Measurements from ENCODE around the gene RNF126. TPM values are rescaled to one million over a fixed set of nuclear protein-coding genes. Genes with fewer than 3 reads are reported as not detected.
"Not testable (repeated sequence)": the region's sequence is repeated elsewhere in the genome, so short reads cannot be mapped to it uniquely, and the experiment has no call there.

The RNF126 gene
- total RNA-seq, 4 donors from 2014 or later: 96.6 to 156 (median 126) TPM

GRCh38 chr19:628168-628567 lies 34.8 kb downstream of the RNF126 start:
- DNase-seq (ENCODE audit: low spot score in 2 of 2): no peak
- WGBS, 2 donors: 84 to 89% methylated on average over 18 to 19 of the region's 19 CpGs
- H3K4me3 ChIP-seq (ENCODE audit: low read depth, poor library complexity, severe bottlenecking): no peak overlapping the region
- intact Hi-C loops (cut with DNase I; ENCODE audit: low total_unique reads): no loop called here
- no peak for TF ChIP-seq POLR2A (IDR thresholded peaks at IDR 0.05)

DNA sequence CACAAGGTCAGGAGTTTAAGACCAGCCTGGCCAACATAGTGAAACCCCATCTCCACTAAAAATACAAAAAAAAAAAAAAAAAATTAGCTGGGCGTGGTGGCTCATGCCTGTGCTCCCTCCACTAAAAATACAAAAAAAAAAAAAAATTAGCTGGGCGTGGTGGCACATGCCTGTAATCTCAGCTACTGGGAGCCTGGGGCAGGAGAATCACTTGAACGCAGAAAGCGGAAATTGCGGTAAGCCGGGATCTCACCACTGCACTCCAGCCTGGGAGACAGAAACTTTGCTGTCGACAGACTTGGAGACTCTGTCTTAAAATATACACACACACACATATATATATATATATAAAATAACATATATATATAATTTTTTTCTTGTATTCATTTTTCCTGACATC lies 36.4 kb downstream of the RNF126 start:
- intact Hi-C loops (cut with DNase I; ENCODE audit: low total_unique reads); DNase-seq (ENCODE audit: low spot score in 2 of 2); H3K4me3 ChIP-seq (ENCODE audit: low read depth, poor library complexity, severe bottlenecking): not testable (repeated sequence)
- 61 to 65% methylated on average over 7 of the region's 7 CpGs for WGBS, 2 donors

- intact Hi-C loops (cut with DNase I; ENCODE audit: low total_unique reads): no loop called here
- 91 to 93% methylated on average over 5 of the region's 5 CpGs for WGBS, 2 donors
These were observed 37.8 kb downstream of the RNF126 start for GRCh38 chr19:625257-625656.

DNA sequence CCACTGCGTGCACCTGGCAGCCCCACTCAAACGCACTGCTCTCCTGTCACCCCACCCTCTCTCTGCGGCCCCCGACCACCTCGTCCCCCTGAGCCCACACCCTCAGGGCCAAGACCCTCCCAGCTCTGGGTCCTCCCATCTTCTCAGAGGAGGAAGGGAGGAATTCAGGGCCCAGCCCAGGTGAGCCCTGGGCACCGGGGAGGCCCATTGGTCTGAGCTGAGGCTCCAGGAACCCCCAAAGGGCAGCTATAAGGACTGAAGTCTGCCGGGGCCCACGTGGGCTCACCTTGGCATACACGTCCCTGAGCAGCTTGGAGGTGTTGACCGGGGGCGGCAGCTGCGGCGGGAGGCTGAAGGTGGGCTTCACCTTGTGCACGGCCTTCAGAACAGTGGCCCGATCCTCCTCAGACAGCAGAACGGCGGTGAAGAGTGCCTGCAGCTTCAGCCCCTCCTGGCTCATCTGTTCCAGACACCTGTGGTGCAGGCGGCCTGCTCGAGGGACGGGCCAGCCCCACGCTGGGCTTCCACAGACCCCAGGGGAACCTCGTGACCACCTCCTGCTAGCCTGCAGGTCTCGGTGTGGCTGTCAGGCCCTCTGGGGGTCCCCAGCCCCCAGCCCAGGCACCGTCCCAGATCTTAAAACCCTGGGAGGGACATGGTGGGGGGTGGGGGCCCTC lies 38.4 kb downstream of the RNF126 start:
- TF ChIP-seq, protein P1, sequence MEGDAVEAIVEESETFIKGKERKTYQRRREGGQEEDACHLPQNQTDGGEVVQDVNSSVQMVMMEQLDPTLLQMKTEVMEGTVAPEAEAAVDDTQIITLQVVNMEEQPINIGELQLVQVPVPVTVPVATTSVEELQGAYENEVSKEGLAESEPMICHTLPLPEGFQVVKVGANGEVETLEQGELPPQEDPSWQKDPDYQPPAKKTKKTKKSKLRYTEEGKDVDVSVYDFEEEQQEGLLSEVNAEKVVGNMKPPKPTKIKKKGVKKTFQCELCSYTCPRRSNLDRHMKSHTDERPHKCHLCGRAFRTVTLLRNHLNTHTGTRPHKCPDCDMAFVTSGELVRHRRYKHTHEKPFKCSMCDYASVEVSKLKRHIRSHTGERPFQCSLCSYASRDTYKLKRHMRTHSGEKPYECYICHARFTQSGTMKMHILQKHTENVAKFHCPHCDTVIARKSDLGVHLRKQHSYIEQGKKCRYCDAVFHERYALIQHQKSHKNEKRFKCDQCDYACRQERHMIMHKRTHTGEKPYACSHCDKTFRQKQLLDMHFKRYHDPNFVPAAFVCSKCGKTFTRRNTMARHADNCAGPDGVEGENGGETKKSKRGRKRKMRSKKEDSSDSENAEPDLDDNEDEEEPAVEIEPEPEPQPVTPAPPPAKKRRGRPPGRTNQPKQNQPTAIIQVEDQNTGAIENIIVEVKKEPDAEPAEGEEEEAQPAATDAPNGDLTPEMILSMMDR (IDR thresholded peaks at IDR 0.05): no peak
- no peak for TF ChIP-seq POLR2A (IDR thresholded peaks at IDR 0.05)
- H3K4me3 ChIP-seq (ENCODE audit: low read depth, poor library complexity, severe bottlenecking): no peak overlapping the region
- WGBS, 2 donors: 90 to 93% methylated on average over 5 to 24 of the region's 24 CpGs
- DNase-seq (ENCODE audit: low spot score in 2 of 2): no peak
- intact Hi-C loops (cut with DNase I; ENCODE audit: low total_unique reads): no loop called here

More at GRCh38 chr19:625257-625656, 37.8 kb downstream of the RNF126 start:
- DNase-seq (ENCODE audit: low spot score in 2 of 2): no peak
- no peak for TF ChIP-seq POLR2A (IDR thresholded peaks at IDR 0.05)
- TF ChIP-seq, protein P1 (IDR thresholded peaks at IDR 0.05): no peak
- H3K4me3 ChIP-seq (ENCODE audit: low read depth, poor library complexity, severe bottlenecking): no peak overlapping the region

GRCh38 chr19:623974-624373 lies 39.0 kb downstream of the RNF126 start:
- no peak overlapping the region for H3K4me3 ChIP-seq (ENCODE audit: low read depth, poor library complexity, severe bottlenecking)
- intact Hi-C loops (cut with DNase I; ENCODE audit: low total_unique reads): no loop called here
- 80 to 81% methylated on average over 24 of the region's 24 CpGs for WGBS, 2 donors
- TF ChIP-seq POLR2A (IDR thresholded peaks at IDR 0.05): no peak
- TF ChIP-seq, protein P1 (IDR thresholded peaks at IDR 0.05): no peak
- DNase-seq (ENCODE audit: low spot score in 2 of 2): no peak

DNA sequence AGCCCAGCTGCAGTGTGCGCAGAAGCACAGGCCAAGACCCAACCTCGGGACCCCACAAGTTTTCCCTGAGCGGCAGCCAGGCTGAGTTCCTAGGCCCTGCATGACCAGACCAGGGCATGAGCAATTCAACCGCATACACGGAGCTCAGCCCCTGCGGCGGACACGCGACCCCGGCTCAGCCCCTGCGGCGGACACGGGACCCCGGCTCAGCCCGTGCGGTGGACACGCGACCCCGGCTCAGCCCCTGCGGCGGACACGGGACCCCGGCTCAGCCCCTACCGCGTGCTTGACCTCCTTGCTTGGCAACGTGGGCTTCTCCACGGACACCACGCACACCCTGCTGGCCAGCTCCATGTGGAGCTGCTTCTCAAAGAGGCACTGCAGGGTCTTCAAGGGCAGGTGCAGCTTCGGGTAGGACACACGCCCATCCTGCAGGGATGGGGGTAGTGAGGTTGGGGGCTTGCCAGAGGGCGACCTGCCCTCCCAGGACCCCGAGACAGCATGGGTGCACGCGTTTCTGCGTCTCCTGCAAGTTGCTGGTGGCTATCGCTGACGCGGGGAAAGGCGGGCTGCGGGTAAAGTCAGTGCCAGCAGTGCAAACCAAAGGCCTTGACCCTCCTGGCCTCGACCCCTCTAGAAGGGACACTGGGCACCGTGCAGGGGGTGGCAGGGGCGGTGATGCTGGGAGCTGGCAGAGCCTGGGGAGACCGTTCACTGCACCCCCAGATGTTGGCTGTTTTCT lies 39.7 kb downstream of the RNF126 start:
- intact Hi-C loops (cut with DNase I; ENCODE audit: low total_unique reads): no loop called here
- DNase-seq (ENCODE audit: low spot score in 2 of 2): no peak
- WGBS, 2 donors: 83 to 86% methylated on average over 17 to 18 of the region's 44 CpGs
- no peak overlapping the region for H3K4me3 ChIP-seq (ENCODE audit: low read depth, poor library complexity, severe bottlenecking)
- TF ChIP-seq POLR2A (IDR thresholded peaks at IDR 0.05): no peak

DNA sequence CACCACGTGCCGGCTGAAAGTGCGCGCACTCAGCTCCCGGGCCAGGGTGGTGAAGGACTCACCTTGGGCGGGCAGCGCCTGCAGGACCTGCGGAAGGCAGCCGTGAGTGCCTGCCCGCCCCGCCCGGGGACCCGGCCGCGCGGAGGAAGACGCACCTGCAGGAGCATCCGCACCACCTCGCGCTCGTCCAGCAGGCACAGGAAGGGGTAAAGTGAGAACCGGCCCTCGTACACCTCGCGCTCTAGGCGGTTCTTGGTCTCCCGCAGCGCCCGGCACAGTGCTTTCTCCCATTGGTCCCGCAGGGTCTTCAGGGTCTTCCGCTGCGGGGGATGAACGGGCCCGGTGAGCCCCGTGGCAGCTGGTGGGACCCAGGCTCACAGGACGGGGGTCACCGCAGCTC lies 40.3 kb downstream of the RNF126 start:
- intact Hi-C loops (cut with DNase I; ENCODE audit: low total_unique reads): no loop called here
- TF ChIP-seq POLR2A (IDR thresholded peaks at IDR 0.05): no peak
- TF ChIP-seq, protein P1 (IDR thresholded peaks at IDR 0.05): no peak
- no peak for DNase-seq (ENCODE audit: low spot score in 2 of 2)
- 96 to 97% methylated on average over 36 to 37 of the region's 37 CpGs for WGBS, 2 donors
- no peak overlapping the region for H3K4me3 ChIP-seq (ENCODE audit: low read depth, poor library complexity, severe bottlenecking)
